ENCODE measurements around the gene GMPR.
A peak's percentile ranks its signal among the peaks of the same experiment; 100 is the strongest.

The GMPR gene

GRCh38 chr6:16329233-16329632 is 90.8 kb downstream of the GMPR start:
- no peak for DNase-seq (ENCODE audit: low read depth)

GRCh38 chr6:16331384-16332174 is 93.2 kb downstream of the GMPR start:
- peak; percentile 55 for DNase-seq (ENCODE audit: low read depth)

- peak; percentile 67 for DNase-seq (ENCODE audit: low read depth)
Observed at GRCh38 chr6:16332175-16332542, 93.8 kb downstream of the GMPR start.

GRCh38 chr6:16333580-16333979 is 95.2 kb downstream of the GMPR start:
- DNase-seq (ENCODE audit: low read depth) = no peak

- DNase-seq (ENCODE audit: low read depth) = no peak
Observed at GRCh38 chr6:16334671-16335070, 96.3 kb downstream of the GMPR start.

GRCh38 chr6:16335176-16335575 is 96.8 kb downstream of the GMPR start:
- no peak for DNase-seq (ENCODE audit: low read depth)

- no peak for DNase-seq (ENCODE audit: low read depth)
Observed at GRCh38 chr6:16336056-16336818, 97.8 kb downstream of the GMPR start.

- no peak for DNase-seq (ENCODE audit: low read depth)
Observed at GRCh38 chr6:16336911-16337294, 98.5 kb downstream of the GMPR start.

- no peak for DNase-seq (ENCODE audit: low read depth)
Observed at GRCh38 chr6:16337295-16337975, 99.0 kb downstream of the GMPR start.

GRCh38 chr6:16338577-16339264 is 100.3 kb downstream of the GMPR start:
- no peak for DNase-seq (ENCODE audit: low read depth)

- no peak for DNase-seq (ENCODE audit: low read depth)
Observed at GRCh38 chr6:16339265-16339587, 100.8 kb downstream of the GMPR start.

- DNase-seq (ENCODE audit: low read depth) = no peak
Observed at GRCh38 chr6:16343593-16343992, 105.2 kb downstream of the GMPR start.

- DNase-seq (ENCODE audit: low read depth) = no peak
Observed at GRCh38 chr6:16344756-16345155, 106.4 kb downstream of the GMPR start.
